GM19238 (cell line): ENCODE data around the gene PC.

Experiments
- DNase-seq: peaks from one replicate; pipeline ENCODE4 v3.0.0; 2011; ENCODE audit warnings: low spot score; ENCODE audit not compliant: insufficient read length

Gene PC

GRCh38 chr11:66914505-66914904 lies 43.7 kb downstream of the PC start:
- DNase-seq, result no peak

- no peak for DNase-seq
Measured at GRCh38 chr11:66912911-66913310, 45.3 kb downstream of the PC start.

GRCh38 chr11:66912361-66912760 lies 45.8 kb downstream of the PC start:
- no peak for DNase-seq

- DNase-seq, result no peak
Measured at GRCh38 chr11:66910669-66911068, 47.5 kb downstream of the PC start.

- no peak for DNase-seq
Measured at GRCh38 chr11:66910016-66910415, 48.2 kb downstream of the PC start.

GRCh38 chr11:66909181-66909580 lies 49.0 kb downstream of the PC start:
- DNase-seq, result no peak

- no peak for DNase-seq
Measured at GRCh38 chr11:66907751-66908630, 50.2 kb downstream of the PC start.

- no peak for DNase-seq
Measured at GRCh38 chr11:66906061-66906733, 52.0 kb downstream of the PC start.

GRCh38 chr11:66905631-66906030 lies 52.6 kb downstream of the PC start:
- no peak for DNase-seq

GRCh38 chr11:66904981-66905521 lies 53.1 kb downstream of the PC start:
- no peak for DNase-seq

- DNase-seq, result no peak
Measured at GRCh38 chr11:66904561-66904960, 53.6 kb downstream of the PC start.

- DNase-seq, result no peak
Measured at GRCh38 chr11:66904055-66904454, 54.1 kb downstream of the PC start.

- no peak for DNase-seq
Measured at GRCh38 chr11:66902486-66903177, 55.6 kb downstream of the PC start.

GRCh38 chr11:66901964-66902390 lies 56.2 kb downstream of the PC start:
- no peak for DNase-seq

GRCh38 chr11:66894141-66894540 lies 64.0 kb downstream of the PC start:
- DNase-seq, result no peak

GRCh38 chr11:66892911-66893310 lies 65.3 kb downstream of the PC start:
- DNase-seq, result no peak

- DNase-seq, result peak; percentile 65
Measured at GRCh38 chr11:66891851-66892660, 66.1 kb downstream of the PC start.

GRCh38 chr11:66889960-66890359 lies 68.2 kb downstream of the PC start:
- no peak for DNase-seq

- no peak for DNase-seq
Measured at GRCh38 chr11:66888282-66888681, 69.9 kb downstream of the PC start.

- DNase-seq, result no peak
Measured at GRCh38 chr11:66887526-66887925, 70.7 kb downstream of the PC start.

GRCh38 chr11:66886671-66887221 lies 71.4 kb downstream of the PC start:
- DNase-seq, result no peak
